HUES6 (cell line): Measurements from ENCODE around the gene SDF4.

Experiments
- H3K27ac ChIP-seq: 2 replicates; pipeline ENCODE4 v1.7.0; 2013; ENCODE audit warnings: low read depth, mild to moderate bottlenecking, low read length, inconsistent platforms
- H3K27me3 ChIP-seq: 2 replicates; pipeline ENCODE4 v1.6.1; 2013; ENCODE audit warnings: low read length; ENCODE audit not compliant: control insufficient read depth, insufficient read depth
- H3K36me3 ChIP-seq: 2 replicates; pipeline ENCODE4 v1.6.1; 2013; ENCODE audit warnings: low read length; ENCODE audit not compliant: control insufficient read depth, insufficient read depth
- H3K4me1 ChIP-seq: 2 replicates; pipeline ENCODE4 v1.6.1; 2013; ENCODE audit warnings: low read length; ENCODE audit not compliant: control insufficient read depth, insufficient read depth
- H3K4me3 ChIP-seq: 2 replicates; pipeline ENCODE4 v1.5.1; 2013; ENCODE audit warnings: low read depth, low read length
- H3K9ac ChIP-seq: one replicate; pipeline ENCODE4 v1.6.1; 2013; ENCODE audit warnings: mild to moderate bottlenecking, low read length
- H3K9me3 ChIP-seq: 2 replicates; pipeline ENCODE4 v1.6.1; 2013; ENCODE audit warnings: low read depth, low read length; ENCODE audit not compliant: control insufficient read depth, insufficient read depth

The SDF4 gene

GRCh38 chr1:1247341-1247913 lies 15.6 kb upstream of the SDF4 start:
- Histone ChIP-seq H3K9ac (no peak overlapping the region), H3K9me3 (no peaks in the 10 kb centered on the region), H3K4me1 (peaks cover 7% of the 10 kb centered on the region; the same call in 1 of the 2 replicates), H3K4me3 (peak overlapping the region; percentile 39; the same call in 1 of the 2 replicates), H3K36me3 (peaks cover 1% of the 10 kb centered on the region), H3K27ac (no peak overlapping the region), H3K27me3 (peaks cover 21% of the 10 kb centered on the region)

- Histone ChIP-seq H3K36me3 (no peaks in the 10 kb centered on the region), H3K9ac (peak within 1 kb of the TSS; percentile 48)
These were observed 15.0 kb upstream of the SDF4 start, which contains the start of gene C1QTNF12 for GRCh38 chr1:1246577-1247340. C1QTNF12 (minus strand) TSS chr1:1246722; CDS start chr1:1246690, 32 bp downstream.

GRCh38 chr1:1245817-1246576 lies 14.2 kb upstream of the SDF4 start:
- no peaks in the 10 kb centered on the region for H3K9me3 ChIP-seq
- peak overlapping the region; percentile 48 for H3K9ac ChIP-seq
- H3K27me3 ChIP-seq: peaks cover 21% of the 10 kb centered on the region
- H3K4me3 ChIP-seq: peak overlapping the region; percentile 39
- H3K4me1 ChIP-seq: peaks cover 7% of the 10 kb centered on the region; the same call in 1 of the 2 replicates
- no peaks in the 10 kb centered on the region for H3K36me3 ChIP-seq
- no peak overlapping the region for H3K27ac ChIP-seq

More at GRCh38 chr1:1246577-1247340, 15.0 kb upstream of the SDF4 start, which contains the start of gene C1QTNF12:
- Histone ChIP-seq H3K27ac (no peak within 1 kb of the TSS), H3K9me3 (no peaks in the 10 kb centered on the region), H3K4me3 (peak within 1 kb of the TSS; percentile 39), H3K27me3 (peaks cover 21% of the 10 kb centered on the region), H3K4me1 (peaks cover 7% of the 10 kb centered on the region; the same call in 1 of the 2 replicates)

GRCh38 chr1:1245178-1245816 lies 13.5 kb upstream of the SDF4 start:
- Histone ChIP-seq H3K9me3 (no peaks in the 10 kb centered on the region), H3K27ac (no peak overlapping the region), H3K4me3 (no peak overlapping the region), H3K4me1 (peaks cover 7% of the 10 kb centered on the region; the same call in 1 of the 2 replicates), H3K36me3 (no peaks in the 10 kb centered on the region), H3K27me3 (peaks cover 21% of the 10 kb centered on the region), H3K9ac (no peak overlapping the region)

- H3K27me3 ChIP-seq: peaks cover 21% of the 10 kb centered on the region
These were observed 12.5 kb upstream of the SDF4 start for GRCh38 chr1:1244192-1244811.

GRCh38 chr1:1243807-1244191 lies 12.0 kb upstream of the SDF4 start:
- H3K4me1 ChIP-seq: peaks cover 7% of the 10 kb centered on the region; the same call in 1 of the 2 replicates
- no peaks in the 10 kb centered on the region for H3K36me3 ChIP-seq
- H3K9me3 ChIP-seq: no peaks in the 10 kb centered on the region
- peaks cover 21% of the 10 kb centered on the region for H3K27me3 ChIP-seq
- no peak overlapping the region for H3K4me3 ChIP-seq
- no peak overlapping the region for H3K27ac ChIP-seq
- no peak overlapping the region for H3K9ac ChIP-seq

More at GRCh38 chr1:1244192-1244811, 12.5 kb upstream of the SDF4 start:
- Histone ChIP-seq H3K4me1 (peaks cover 7% of the 10 kb centered on the region; the same call in 1 of the 2 replicates), H3K27ac (no peak overlapping the region), H3K4me3 (no peak overlapping the region), H3K36me3 (no peaks in the 10 kb centered on the region), H3K9me3 (no peaks in the 10 kb centered on the region), H3K9ac (no peak overlapping the region)

- Histone ChIP-seq H3K27ac (no peak overlapping the region), H3K9ac (no peak overlapping the region), H3K4me1 (peaks cover 9% of the 10 kb centered on the region; the same call in 1 of the 2 replicates), H3K4me3 (no peak overlapping the region), H3K36me3 (no peaks in the 10 kb centered on the region), H3K9me3 (no peaks in the 10 kb centered on the region), H3K27me3 (peaks cover 21% of the 10 kb centered on the region)
These were observed 11.5 kb upstream of the SDF4 start for GRCh38 chr1:1243266-1243660.

GRCh38 chr1:1242461-1243265 lies 10.9 kb upstream of the SDF4 start:
- Histone ChIP-seq H3K4me3 (no peak overlapping the region), H3K36me3 (no peaks in the 10 kb centered on the region), H3K27me3 (peaks cover 19% of the 10 kb centered on the region), H3K9ac (no peak overlapping the region), H3K4me1 (peaks cover 12% of the 10 kb centered on the region; the same call in 1 of the 2 replicates), H3K27ac (no peak overlapping the region), H3K9me3 (no peaks in the 10 kb centered on the region)

- H3K36me3 ChIP-seq: no peaks in the 10 kb centered on the region
- H3K9ac ChIP-seq: no peak overlapping the region
- H3K4me3 ChIP-seq: no peak overlapping the region
- no peak overlapping the region for H3K27ac ChIP-seq
- H3K9me3 ChIP-seq: no peaks in the 10 kb centered on the region
- H3K27me3 ChIP-seq: peaks cover 10% of the 10 kb centered on the region
- peaks cover 21% of the 10 kb centered on the region; the same call in 1 of the 2 replicates for H3K4me1 ChIP-seq
These were observed 9.9 kb upstream of the SDF4 start for GRCh38 chr1:1241588-1242219.
